ENCODE data around the gene JSRP1. TPM values are rescaled to one million over a fixed set of nuclear protein-coding genes. Genes with fewer than 3 reads are reported as not detected.
"Not testable (repeated sequence)": the region's sequence is repeated elsewhere in the genome, so short reads cannot be mapped to it uniquely, and the experiment has no call there.

JSRP1 gene
- total RNA-seq, 1 donor from 2014 or later: not detected

DNA sequence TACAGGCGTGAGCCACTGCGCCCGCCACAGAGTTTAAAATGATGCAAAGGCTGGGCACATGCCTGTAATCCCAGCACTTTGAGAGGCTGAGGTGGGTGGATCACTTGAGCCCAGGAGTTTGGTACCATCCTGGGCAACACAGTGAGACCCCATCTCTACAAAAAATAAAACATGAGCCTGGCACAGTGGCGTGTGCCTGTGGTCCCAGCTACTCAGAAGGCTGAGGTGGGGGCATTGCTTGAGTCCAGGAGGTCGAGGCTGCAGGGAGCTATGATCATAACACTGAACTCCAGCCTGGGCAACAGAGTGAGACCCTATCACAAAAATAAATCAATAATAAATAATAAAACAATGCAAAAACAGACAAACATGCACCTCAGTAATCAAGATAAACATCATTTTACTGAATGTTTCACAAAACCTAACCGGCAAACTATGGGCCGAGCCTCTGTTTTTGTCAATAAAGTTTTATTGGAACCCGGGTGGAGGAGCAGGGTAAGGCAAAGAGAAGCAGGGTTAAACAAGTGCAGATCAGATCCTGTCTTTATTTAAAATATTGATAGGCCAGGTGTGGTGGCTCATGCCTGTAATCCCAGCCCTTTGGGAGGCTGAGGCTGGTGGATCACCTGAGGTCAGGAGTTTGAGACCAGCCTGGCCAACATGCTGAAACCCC lies 27.8 kb upstream of the JSRP1 start:
- ATAC-seq: no peak
- intact Hi-C loops (cut with micrococcal nuclease): no loop called here
- DNase-seq: no peak

DNA sequence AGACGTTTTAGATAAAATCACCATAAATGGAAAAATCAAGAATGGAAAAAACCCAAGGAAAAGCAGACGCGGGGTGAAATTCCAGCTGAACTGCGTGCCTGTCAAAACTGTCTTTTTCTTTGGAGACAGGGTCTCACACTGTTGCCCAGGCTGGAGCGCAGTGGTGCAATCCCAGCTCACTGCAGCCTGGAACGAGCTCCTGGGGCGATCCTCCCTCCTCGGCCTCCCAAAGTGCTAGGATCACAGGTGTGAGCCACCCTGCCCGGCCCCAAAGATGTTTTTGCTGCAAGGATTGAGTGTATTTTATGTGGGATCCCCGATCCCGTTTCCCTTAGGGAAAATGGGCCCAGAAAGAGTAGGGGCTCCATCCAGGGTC lies 26.6 kb upstream of the JSRP1 start:
- DNase-seq (no peak), ATAC-seq (no peak)
- intact Hi-C loops (cut with micrococcal nuclease): no loop called here

DNA sequence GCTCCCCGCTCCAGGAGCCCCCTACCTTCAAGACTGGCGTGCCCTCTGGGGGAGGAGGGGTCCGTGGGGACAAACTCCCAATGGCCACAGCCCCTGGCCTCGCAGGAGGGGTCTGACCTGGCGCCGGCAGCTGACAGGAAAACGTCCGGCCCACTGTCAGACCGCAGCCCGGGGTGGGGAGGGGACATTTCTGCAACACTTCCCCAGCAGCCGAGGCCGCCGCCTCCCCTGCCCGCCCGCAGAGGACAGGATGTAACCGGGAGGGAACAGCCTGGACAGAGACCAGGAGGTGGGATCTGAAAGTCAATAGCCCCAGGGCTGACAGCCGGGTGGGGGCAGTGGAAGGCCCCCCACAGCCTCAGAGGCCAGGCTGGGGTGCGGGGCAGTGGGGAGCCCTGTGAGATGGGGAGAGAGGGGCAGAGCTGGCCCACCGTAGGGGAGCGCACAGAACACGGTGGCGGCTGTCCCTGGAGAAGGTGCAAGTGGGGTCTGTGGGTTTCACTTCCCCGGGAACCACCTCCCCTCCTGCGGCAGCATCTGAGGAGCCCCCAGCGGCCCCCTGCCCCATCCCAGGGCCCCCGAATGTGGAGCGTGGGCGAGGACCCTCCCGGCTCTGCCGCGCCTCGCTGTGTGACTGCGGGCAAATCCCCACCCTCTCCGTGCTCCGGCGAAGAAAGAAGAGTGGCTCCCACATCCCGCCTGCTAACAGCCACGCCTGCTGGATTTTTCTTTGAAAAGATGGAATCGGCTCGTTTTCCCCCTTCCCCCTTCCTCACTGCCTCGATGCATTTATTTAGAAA lies 26.0 kb upstream of the JSRP1 start, which contains the start of gene PEAK3:
PEAK3 (minus strand) TSS at position 114 of the 800 bp plus-strand sequence. CDS start 1,244 bp downstream, outside the sequence.
- ATAC-seq: peak; percentile 93
- peak; percentile 87 for DNase-seq
- intact Hi-C loops (cut with micrococcal nuclease): no loop called here

DNA sequence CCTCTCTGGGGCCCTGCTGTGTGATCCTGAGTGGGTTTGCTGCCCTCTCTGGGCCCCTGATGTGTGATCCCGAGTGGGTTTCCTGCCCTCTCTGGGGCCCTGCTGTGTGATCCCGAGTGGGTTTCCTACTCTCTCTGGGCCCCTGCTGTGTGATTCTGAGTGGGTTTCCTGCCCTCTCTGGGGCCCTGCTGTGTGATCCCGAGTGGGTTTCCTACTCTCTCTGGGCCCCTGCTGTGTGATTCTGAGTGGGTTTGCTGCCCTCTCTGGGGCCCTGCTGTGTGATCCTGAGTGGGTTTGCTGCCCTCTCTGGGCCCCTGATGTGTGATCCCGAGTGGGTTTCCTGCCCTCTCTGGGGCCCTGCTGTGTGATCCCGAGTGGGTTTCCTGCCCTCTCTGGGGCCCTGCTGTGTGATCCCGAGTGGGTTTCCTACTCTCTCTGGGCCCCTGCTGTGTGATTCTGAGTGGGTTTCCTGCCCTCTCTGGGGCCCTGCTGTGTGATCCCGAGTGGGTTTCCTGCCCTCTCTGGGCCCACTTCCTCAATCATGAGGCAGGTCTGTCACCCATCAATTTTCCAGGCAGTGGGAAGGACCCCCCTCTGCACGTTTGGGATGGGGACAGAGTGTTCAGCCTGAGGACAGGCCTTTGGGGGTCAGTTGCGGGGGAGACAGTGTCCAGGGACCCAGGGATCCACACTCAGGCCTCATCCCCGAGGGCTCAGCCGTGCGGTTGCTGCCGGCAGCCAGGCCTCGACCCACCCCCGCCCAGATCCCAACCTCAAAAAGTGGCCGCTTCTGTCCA lies 25.2 kb upstream of the JSRP1 start:
- intact Hi-C loops (cut with micrococcal nuclease); DNase-seq: not testable (repeated sequence)
- peak; percentile 26 for ATAC-seq

DNA sequence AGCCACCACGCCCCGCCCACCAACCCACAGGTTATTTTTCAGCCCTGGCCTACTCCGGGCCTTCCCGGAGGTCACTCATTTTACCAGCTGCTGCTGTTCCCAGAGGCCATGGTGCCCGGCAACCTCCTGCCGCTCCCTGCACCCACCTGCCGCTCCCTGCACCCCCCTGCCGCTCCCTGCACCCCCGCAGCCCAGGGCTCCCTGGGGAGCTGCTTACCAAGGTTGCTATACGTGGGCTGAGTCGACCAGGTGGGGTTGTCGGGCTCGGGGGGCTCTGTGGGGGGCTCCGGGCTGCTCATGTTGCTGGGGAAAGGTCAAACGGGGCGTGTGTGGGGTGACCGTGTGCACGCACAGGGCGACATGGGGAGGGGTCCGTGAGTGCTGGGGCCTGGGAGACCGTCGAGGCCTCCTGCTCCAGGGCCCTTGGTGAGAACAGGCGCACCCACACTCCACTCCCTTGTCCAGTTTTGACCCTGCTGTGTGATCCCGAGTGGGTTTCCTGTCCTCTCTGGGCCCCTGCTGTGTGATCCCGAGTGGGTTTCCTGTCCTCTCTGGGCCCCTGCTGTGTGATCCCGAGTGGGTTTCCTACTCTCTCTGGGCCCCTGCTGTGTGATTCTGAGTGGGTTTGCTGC lies 24.5 kb upstream of the JSRP1 start:
- no peak for ATAC-seq

DNA sequence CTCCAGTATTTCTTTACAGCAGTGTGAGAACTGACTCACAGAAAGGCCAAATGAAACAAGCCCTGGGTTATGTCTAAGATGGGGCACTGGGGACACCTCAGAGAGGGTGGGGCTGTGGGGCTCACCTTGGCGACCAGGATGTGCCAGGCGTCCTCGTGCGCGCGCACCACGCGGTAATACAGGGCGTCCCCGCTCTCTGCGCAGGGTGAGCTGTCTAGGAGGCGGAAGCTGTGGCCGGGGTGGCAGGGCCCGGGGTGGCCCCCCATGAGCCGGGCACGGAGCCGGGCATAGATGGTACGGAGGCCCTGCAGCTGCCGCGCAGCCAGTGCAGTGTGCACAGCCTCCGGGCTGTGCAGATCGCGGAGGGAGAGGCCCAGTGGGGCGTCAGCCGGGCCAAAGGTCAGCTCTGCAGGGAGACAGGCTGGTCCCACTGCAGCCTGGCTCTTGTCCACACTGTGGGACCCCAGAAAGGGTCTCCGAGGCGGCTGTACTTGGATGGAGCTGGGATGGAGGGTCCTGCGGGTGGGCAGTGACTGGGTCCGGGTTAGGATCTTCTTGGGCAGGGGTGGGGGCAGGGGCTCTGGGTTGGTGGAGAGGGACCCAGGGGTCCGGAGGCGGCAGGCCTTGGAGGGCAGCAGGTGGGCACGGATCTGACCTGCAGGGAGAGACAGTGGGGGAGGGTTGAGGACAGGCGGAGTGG lies 22.4 kb upstream of the JSRP1 start:
- ATAC-seq (no peak), DNase-seq (no peak)
- intact Hi-C loops (cut with micrococcal nuclease): no loop called here

More for the DNA sequence above, 24.5 kb upstream of the JSRP1 start:
- no peak for DNase-seq
- intact Hi-C loops (cut with micrococcal nuclease): no loop called here

DNA sequence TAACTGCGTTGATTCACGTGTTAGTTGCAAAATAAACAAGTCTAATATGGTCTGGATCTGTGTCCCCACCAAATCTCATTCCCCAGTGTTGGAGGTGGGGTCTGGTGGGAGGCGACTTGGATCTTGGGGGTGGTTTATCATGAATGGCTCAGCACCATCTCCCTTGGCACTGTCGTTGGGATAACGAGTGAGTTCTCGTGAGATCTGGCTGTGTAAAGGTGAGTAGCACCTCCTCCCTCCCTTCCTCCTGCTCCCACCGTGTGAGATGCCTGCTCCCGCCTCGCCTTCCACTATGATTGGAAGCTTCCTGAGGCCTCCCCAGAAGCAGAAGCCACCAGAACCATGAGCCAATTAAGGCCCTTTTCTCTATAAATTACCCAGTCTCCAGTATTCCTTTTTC lies 20.9 kb upstream of the JSRP1 start:
- intact Hi-C loops (cut with micrococcal nuclease): no loop called here
- no peak for ATAC-seq
- no peak for DNase-seq

DNA sequence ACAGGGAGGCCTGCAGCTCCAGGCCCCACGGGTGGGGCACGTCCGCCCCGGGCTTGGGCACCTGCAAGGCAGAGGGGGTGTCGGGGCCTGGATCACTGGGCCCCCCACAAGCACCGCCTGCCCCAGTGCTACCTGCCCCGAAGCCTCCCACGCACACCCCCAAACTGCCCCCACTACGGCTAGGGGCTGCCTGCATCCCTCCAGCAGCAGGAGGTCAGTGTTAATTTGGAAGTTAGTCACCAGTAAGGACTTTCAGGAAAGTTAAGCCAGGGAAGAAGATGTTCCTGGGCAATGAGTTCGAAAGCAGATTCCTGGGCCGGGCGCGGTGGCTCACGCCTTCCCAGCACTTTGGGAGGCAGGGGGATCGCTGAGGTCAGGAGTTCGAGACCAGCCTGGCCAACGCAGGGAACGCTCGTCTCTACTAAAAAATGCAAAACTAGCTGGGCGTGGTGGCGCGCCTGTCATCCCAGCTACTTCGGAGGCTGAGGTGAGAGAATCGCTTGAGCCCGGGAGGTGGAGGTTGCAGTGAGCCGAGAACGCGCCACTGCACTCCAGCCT lies 20.3 kb upstream of the JSRP1 start:
- ATAC-seq (no peak), DNase-seq (no peak)
- intact Hi-C loops (cut with micrococcal nuclease): no loop called here

DNA sequence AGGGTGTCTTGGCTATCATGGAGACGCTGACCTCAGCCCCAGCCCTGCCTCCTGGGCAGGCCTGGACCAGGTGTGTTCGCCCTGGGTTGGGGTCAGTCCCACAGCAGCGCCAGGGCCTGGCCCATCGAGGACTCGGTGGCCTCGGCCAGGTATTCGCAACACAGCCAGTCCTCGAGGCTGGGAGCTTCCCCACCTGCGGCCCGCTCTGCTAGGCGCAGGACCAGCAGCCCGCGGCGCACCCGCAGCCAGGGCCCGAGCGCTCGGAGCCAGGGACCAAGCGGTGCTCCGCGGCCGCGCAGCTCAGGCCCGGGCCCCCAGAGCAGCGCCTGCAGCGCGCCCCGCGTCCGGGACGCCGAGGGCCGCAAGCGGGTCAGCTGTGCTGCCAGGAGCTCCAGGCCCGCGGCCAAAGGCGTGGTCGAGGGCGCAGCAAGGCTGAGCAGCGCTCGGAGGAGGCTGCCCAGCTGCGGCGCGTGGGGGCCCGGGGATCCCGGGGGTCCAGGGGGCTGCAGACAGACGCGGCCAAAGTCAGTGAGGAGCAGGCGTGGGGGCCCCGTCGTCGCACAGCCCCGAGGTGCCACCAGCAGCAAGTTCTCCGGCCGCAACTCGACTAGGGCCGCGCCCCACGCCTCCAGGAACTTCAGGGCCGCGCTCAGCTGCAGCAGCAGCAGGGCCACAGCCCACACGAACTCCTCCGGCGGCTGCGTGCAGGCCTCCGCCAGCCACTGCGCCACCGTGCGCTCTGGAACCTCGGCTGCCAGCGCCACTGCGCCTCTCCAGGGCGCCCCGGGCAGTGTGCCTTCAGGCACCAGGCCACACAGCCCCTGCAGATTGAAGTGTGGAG lies 19.6 kb upstream of the JSRP1 start:
- intact Hi-C loops (cut with micrococcal nuclease): no loop called here
- peak; percentile 26 for ATAC-seq
- peak; percentile 78 for DNase-seq

DNA sequence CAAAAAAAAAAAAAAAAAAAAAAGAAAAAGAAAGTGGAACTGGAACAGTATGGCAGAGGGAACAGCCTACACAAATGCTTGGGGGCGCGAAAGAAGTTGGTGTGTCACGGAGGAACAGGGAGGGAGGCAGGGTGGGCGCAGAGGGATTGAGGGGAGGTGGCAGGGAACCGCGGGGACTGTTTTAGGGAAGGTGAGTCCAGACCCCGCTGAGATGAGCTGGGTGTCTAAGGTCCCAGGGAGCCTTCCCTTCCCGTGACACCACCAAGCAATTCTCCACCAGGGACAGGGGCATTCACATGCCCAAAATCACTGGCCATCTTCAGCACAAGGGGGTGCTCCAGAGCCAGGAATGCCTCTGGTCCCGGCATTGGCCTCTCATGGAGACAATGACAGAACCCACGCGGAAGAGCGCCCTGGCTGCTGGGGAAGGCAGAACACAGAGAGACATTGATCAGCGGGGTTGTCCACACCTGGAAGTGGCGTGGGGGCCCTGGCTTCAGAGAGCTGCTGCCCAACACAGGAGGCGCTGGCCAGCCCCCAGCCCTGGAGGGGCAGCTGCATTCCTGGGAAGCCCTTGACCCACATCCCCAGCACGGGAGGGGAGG lies 18.8 kb upstream of the JSRP1 start:
- intact Hi-C loops (cut with micrococcal nuclease): no loop called here
- ATAC-seq (peak; percentile 25), DNase-seq (peak; percentile 74)

DNA sequence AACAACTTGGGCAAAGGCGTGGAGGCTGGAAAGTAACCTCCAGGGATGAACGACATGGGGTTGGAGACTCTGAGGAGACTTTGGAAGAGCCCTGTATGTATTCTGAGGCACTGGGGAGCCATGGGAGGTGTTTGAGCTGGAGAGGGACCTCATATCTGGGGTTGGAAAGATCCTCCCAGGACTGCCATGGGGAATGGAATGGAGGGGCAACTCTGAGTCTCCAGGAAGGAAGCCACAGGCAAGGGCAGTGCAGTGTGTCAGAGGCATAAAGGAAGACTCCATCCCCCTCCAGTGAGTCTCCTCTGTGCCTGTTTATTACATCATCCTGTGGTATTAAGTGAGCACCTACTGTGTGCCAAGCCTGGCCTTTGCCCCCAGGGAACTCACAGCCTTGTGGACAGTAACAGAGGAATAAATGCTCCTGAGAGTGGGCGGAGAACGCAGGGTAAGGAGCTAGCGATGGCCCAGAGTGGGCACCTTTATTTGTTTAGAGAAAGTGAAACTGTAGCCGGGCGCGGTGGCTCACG lies 18.0 kb upstream of the JSRP1 start:
- DNase-seq (no peak), ATAC-seq (no peak)
- intact Hi-C loops (cut with micrococcal nuclease): no loop called here

DNA sequence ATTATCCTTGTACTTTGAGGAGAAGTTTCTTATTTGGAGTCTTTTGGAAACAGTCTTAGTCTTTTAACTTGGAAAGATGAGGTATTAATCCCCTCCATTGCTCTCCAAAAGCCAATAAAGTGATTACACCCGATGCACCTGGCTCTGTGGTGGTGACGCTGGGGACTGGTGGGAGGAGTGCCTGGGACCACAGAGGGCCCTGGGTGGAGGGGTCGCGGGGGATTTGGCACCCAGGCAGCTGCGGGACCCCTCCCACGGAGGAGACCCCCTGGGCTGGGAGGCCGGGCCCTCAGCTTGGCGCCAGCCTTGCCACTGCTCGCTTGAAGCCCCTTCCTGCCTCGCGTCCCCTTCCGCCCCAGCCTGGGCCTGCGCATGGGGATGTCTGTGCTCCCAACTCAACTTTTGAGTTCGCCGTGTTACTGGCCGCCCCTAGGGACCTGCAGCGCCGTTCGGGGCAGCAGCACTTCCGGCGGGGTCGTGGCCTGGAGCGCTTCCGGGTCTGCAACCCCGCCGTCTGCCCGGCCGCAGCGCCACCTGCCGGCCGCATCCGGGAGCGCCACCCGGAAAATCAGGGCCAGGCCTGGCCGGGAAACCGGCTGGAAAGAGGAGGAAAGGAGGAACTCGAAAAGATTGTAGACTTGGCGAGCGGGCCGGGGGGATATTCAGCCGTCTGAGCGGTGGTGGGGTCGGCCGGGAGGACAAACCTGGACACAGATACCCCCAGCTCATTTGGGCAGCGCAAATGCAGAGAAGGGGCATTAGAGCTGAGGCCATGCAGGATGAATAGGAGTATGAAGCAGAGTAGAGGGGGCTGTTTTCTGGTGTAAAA lies 17.4 kb upstream of the JSRP1 start:
- ATAC-seq: peak; percentile 10
- intact Hi-C loops (cut with micrococcal nuclease): no loop called here
- DNase-seq: peak; percentile 89

DNA sequence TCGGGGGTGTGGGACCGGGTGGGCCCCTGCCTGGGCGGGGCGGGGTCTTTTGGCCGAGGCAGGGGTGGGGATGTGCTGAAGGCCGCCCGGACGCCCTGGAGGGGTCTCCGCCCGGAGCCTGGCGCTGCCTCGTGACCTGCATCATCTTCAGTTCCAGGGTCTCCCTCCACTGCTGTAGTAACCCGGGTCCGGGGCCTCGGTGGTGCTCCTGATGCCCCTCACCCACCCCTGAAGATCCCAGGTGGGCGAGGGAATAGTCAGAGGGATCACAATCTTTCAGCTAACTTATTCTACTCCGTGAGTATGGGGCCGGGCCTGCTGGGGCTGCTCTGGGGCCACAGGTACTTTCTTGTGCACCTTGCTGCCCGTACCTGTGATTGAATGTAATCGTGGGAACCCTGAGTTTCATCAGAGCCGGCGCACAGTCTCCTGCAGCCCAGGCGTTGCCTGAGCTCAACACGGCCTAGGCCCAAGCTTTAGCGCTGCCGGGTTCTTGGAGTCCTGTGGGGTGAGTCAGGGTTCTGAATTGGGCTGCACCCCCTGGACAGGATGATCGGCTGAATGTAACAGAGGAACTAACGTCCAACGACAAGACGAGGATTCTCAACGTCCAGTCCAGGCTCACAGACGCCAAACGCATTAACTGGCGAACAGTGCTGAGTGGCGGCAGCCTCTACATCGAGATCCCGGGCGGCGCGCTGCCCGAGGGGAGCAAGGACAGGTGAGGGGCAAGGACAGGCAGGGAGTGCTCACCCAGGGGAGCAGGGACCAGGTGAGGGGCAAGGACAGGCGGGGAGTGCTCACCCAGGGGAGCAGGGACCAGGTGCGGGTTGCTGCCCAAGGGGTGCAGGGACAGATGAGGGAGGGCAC lies 15.3 kb upstream of the JSRP1 start:
- ATAC-seq (no peak), DNase-seq (no peak)
- intact Hi-C loops (cut with micrococcal nuclease): no loop called here

DNA sequence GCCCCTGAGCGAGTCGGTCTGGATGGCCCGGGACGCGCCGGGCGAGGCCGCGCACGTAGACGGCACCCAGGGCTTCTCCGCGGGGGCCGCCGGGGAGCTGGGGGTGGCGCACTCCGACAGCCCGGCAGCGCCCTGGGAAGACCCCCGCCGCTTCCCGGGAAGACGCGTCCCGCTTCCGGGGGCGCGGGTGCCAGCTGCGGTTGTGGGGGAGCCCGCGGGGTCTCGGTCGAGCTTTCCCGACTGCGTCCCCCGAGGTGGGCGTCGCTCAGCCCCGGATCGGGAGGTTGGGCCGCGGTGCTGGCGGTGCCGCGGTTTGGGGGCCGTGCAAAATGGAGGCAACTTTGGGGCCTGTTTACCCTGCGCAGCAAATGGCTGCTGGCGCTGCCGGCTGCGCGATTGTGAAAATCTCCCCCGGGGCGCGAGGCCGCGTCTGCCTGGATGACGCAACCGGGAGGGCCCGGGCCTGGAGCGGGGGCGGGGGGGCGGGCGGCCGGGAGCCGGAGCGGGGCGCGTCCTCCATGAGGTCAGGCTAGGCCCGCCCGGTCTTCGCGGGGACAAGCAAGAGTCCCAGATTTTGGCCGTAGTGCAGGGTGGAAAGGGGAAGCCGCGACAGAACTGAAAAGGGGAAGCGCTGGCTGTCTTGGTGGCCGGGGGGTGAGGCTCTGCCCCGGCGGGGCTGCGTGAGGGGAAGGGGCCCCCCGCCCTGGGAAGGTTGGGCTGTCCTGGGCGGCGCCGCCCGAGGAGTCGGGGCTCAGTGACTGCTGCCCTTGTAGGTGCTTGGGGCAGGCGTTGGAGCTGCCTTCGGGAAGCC lies 14.4 kb upstream of the JSRP1 start:
- intact Hi-C loops (cut with micrococcal nuclease): no loop called here

DNA sequence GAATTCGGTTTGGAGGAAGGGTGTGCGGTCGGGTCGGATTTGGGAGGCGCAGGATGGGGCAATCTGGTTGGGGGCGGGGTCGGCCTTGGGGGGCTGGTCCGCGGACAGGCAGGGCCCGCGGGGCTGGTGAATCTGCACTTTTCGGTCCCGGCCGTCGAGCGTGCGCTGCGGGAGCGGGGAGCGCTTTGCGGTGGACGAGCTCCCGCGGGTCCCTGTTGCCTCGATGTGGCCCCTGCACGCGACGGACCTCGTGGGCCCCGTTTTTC lies 13.9 kb upstream of the JSRP1 start:
- intact Hi-C loops (cut with micrococcal nuclease): no loop called here
- ATAC-seq (peak; percentile 29), DNase-seq (peak; percentile 73)

More for the DNA sequence above, 14.4 kb upstream of the JSRP1 start:
- ATAC-seq (peak; percentile 60), DNase-seq (peak; percentile 92)

All from left ventricle myocardium superior (tissue), 1 donor.